GM12801 (cell line): ENCODE data around the gene ST14.

Experiments
- CTCF ChIP-seq: IDR thresholded peaks from one replicate; pipeline ENCODE4 v1.5.1; 2011; ENCODE audit warnings: control low read depth; ENCODE audit not compliant: insufficient read length; ENCODE audit errors: extremely low read depth

ST14 gene

GRCh38 chr11:130244848-130245247 lies 85.3 kb downstream of the ST14 start:
- TF ChIP-seq CTCF: no peak

GRCh38 chr11:130246270-130246669 lies 86.7 kb downstream of the ST14 start:
- no peak for TF ChIP-seq CTCF

GRCh38 chr11:130246738-130247137 lies 87.2 kb downstream of the ST14 start:
- no peak for TF ChIP-seq CTCF

- TF ChIP-seq CTCF: no peak
These were observed 87.7 kb downstream of the ST14 start for GRCh38 chr11:130247319-130247718.

GRCh38 chr11:130249371-130249770 lies 89.8 kb downstream of the ST14 start:
- no peak for TF ChIP-seq CTCF
